Keratinocyte (primary cell): ENCODE measurements around the gene ADAMTSL3. TPM values are rescaled to one million over a fixed set of nuclear protein-coding genes. Genes with fewer than 3 reads are reported as not detected.

Experiments used
- DNase-seq: peaks from one replicate; pipeline ENCODE4 v3.0.0-alpha.2; 2011; ENCODE audit warnings: low read depth, missing footprints, low spot score
- FAIRE-seq: peaks from 2 replicates; lab custom pipeline; 2011; peaks lifted over from hg19 to GRCh38; lab: Jason Lieb, UNC
- H2AFZ ChIP-seq: 2 replicates; pipeline ENCODE4 v1.6.0; 2012; ENCODE audit warnings: low read length, control low read depth, inconsistent platforms; ENCODE audit not compliant: control insufficient read depth
- H3K27ac ChIP-seq: 2 replicates; pipeline ENCODE4 v1.5.1; 2011; ENCODE audit warnings: low read length; ENCODE audit not compliant: control insufficient read depth, insufficient read depth
- H3K27me3 ChIP-seq: 3 replicates; pipeline ENCODE4 v1.6.0; 2011; ENCODE audit warnings: low read length; ENCODE audit not compliant: control insufficient read depth, insufficient read depth; ENCODE audit errors: extremely low read depth
- H3K36me3 ChIP-seq, 2 experiments: 2 replicates in 1 of 2; 3 replicates in 1 of 2; pipeline ENCODE4 v1.5.1; 2011; ENCODE audit warnings: low read length in 2 of 2, mild to moderate bottlenecking in 1 of 2; ENCODE audit not compliant: control insufficient read depth in 2 of 2, insufficient read depth in 2 of 2; ENCODE audit errors: extremely low read depth in 1 of 2
- H3K4me1 ChIP-seq: 3 replicates; pipeline ENCODE4 v1.5.1; 2011; ENCODE audit warnings: low read length; ENCODE audit not compliant: control insufficient read depth, insufficient read depth; ENCODE audit errors: extremely low read depth
- H3K4me2 ChIP-seq: 3 replicates; pipeline ENCODE4 v1.6.0; 2011; ENCODE audit warnings: low read depth, low read length; ENCODE audit not compliant: control insufficient read depth, insufficient read depth; ENCODE audit errors: extremely low read depth
- H3K4me3 ChIP-seq, 3 experiments: fragments of 200-600 bp in 1 of 3; sonication (generic) in 1 of 3; 2 replicates in 2 of 3; 3 replicates in 1 of 3; pipeline ENCODE4 v1.5.1; 2011 to 2016; ENCODE audit warnings: low read length in 3 of 3, mild to moderate bottlenecking in 3 of 3, control low read depth in 2 of 3, inconsistent platforms in 1 of 3, low read depth in 1 of 3, mixed read lengths in 1 of 3, mixed run types in 1 of 3, moderate library complexity in 1 of 3; ENCODE audit not compliant: control insufficient read depth in 2 of 3, insufficient read depth in 2 of 3; ENCODE audit errors: extremely low read depth in 1 of 3
- H3K79me2 ChIP-seq: 2 replicates; pipeline ENCODE4 v1.6.0; 2012; ENCODE audit warnings: low read length; ENCODE audit not compliant: control insufficient read depth, insufficient read depth
- H3K9ac ChIP-seq: 3 replicates; pipeline ENCODE4 v1.6.0; 2011; ENCODE audit warnings: low read length; ENCODE audit not compliant: control insufficient read depth, insufficient read depth; ENCODE audit errors: extremely low read depth
- H3K9me1 ChIP-seq: 3 replicates; pipeline ENCODE4 v1.6.0; 2011; ENCODE audit warnings: low read length; ENCODE audit not compliant: control insufficient read depth, insufficient read depth; ENCODE audit errors: extremely low read depth
- H3K9me3 ChIP-seq: 2 replicates; pipeline ENCODE4 v1.5.1; 2012; ENCODE audit warnings: low read depth, low read length; ENCODE audit not compliant: control insufficient read depth
- H4K20me1 ChIP-seq: 3 replicates; pipeline ENCODE4 v1.6.0; 2011; ENCODE audit warnings: low read length; ENCODE audit not compliant: control insufficient read depth, insufficient read depth; ENCODE audit errors: extremely low read depth
- EZH2 ChIP-seq: IDR thresholded peaks from one replicate; pipeline ENCODE4 v1.6.1; 2012; ENCODE audit warnings: inconsistent platforms, mild to moderate bottlenecking, low read length, moderate library complexity
- dilution Hi-C: fragments of 300-500 bp; cut with MboI; formaldehyde crosslinking; loops from one replicate; pipeline ENCODE4 v1.7.0; 2020; ENCODE audit warnings: low sequenced_read_pairs; ENCODE audit not compliant: extremely low pct_ligation_motif_present
- polyA plus RNA-seq, 5 experiments: library from polyadenylated mRNA; depleted of rRNA in 3 of 5; stranded (reverse) in 3 of 5; stranded (forward) in 1 of 5; unstranded in 1 of 5; fragments of >200 nt; gene quantifications; 1 replicate in 1 of 5; 2 replicates in 3 of 5; 3 replicates in 1 of 5; pipeline versions ENCODE4 v1.2.1 to v1.2.3, GENCODE V29; 2011 to 2012; ENCODE audit warnings: missing spikeins in 2 of 5, low read depth in 1 of 5, low replicate concordance in 1 of 5
- TF ChIP-seq, protein P1 (sequence below), 3 experiments: IDR thresholded peaks in 1 of 3; conservative IDR thresholded peaks in 1 of 3; optimal IDR thresholded peaks in 1 of 3; 2 replicates in 2 of 3; 3 replicates in 1 of 3; pipeline versions ENCODE3 to v1.5.1; 2011; ENCODE audit warnings: low read length in 3 of 3, mild to moderate bottlenecking in 3 of 3, moderate library complexity in 2 of 3, control low read depth in 1 of 3, inconsistent platforms in 1 of 3; ENCODE audit not compliant: insufficient read depth in 2 of 3; ENCODE audit errors: extremely low read depth in 1 of 3

The ADAMTSL3 gene
- polyA plus RNA-seq, 1 donor (not counting 4 experiments of a cell fraction or from before 2014, with no cell fraction given) = 0.01 TPM

DNA sequence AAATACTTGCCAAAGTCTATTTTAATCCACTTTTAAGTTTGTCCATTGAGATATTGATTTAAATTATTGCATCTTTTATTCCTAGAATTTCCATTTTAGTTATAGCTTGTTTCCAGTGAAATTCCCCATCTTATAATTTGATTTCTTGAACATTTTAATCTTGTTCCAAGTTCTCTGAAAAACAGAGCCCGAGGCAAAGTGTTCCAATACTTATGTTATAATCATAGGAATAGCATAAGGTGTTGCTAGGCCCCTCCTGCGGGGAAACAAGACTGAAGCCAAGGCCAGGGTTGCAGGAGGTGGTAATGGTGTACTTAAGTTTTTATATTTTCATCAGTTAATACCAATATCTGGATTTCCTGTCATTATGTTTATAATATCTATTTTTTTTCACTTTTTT is 226.6 kb downstream of the ADAMTSL3 start:
- no peak for FAIRE-seq
- no peaks in the 10 kb centered on the region for H3K9me1 ChIP-seq
- no peaks in the 10 kb centered on the region for H3K4me1 ChIP-seq
- H3K4me2 ChIP-seq = no peak overlapping the region
- H3K27ac ChIP-seq = no peak overlapping the region
- DNase-seq = no peak
- no peaks in the 10 kb centered on the region for H3K27me3 ChIP-seq
- no peaks in the 10 kb centered on the region for H3K9me3 ChIP-seq
- H4K20me1 ChIP-seq = no peaks in the 10 kb centered on the region
- no peak overlapping the region for H2AFZ ChIP-seq
- TF ChIP-seq, protein P1, sequence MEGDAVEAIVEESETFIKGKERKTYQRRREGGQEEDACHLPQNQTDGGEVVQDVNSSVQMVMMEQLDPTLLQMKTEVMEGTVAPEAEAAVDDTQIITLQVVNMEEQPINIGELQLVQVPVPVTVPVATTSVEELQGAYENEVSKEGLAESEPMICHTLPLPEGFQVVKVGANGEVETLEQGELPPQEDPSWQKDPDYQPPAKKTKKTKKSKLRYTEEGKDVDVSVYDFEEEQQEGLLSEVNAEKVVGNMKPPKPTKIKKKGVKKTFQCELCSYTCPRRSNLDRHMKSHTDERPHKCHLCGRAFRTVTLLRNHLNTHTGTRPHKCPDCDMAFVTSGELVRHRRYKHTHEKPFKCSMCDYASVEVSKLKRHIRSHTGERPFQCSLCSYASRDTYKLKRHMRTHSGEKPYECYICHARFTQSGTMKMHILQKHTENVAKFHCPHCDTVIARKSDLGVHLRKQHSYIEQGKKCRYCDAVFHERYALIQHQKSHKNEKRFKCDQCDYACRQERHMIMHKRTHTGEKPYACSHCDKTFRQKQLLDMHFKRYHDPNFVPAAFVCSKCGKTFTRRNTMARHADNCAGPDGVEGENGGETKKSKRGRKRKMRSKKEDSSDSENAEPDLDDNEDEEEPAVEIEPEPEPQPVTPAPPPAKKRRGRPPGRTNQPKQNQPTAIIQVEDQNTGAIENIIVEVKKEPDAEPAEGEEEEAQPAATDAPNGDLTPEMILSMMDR (optimal IDR thresholded peaks at IDR 0.05 in 1 of 3, IDR thresholded peaks at IDR 0.05 in 1 of 3, conservative IDR thresholded peaks at IDR 0.05 in 1 of 3; ENCODE audit: extremely low read depth in 1 of 3, insufficient read depth in 2 of 3, low read length in 3 of 3) = no peak
- TF ChIP-seq EZH2 = no peak
- no peaks in the 10 kb centered on the region for H3K36me3 ChIP-seq
- no peak overlapping the region for H3K4me3 ChIP-seq
- H3K79me2 ChIP-seq = no peaks in the 10 kb centered on the region
- H3K9ac ChIP-seq = no peak overlapping the region
- dilution Hi-C loops = no loop called here

DNA sequence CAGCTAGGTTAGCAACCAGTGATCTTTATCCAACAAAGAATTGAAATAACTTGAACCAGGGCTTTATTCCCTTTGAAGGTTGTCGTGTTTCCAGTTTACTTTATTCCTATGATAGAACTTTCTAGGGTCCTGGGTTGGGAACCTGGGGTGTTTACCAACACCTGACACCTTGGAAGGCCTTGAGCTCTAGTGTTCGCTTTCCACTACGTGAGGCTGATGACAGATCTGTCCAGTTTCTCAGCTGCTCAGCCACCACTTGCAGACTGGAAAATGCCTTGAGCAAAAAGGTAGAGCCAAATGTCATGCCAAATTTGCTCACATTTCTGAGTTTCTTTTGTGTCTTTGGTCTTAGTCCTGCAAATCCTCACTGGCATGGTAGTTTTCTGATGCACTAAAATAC is 227.2 kb downstream of the ADAMTSL3 start:
- H3K36me3 ChIP-seq = no peaks in the 10 kb centered on the region
- H2AFZ ChIP-seq = no peak overlapping the region
- no peaks in the 10 kb centered on the region for H3K9me3 ChIP-seq
- no peak overlapping the region for H3K4me2 ChIP-seq
- H3K27me3 ChIP-seq = no peaks in the 10 kb centered on the region
- DNase-seq (no peak), FAIRE-seq (no peak)
- H3K9me1 ChIP-seq = no peaks in the 10 kb centered on the region
- H3K4me3 ChIP-seq = no peak overlapping the region
- no peak for TF ChIP-seq EZH2
- TF ChIP-seq, protein P1 (optimal IDR thresholded peaks at IDR 0.05 in 1 of 3, IDR thresholded peaks at IDR 0.05 in 1 of 3, conservative IDR thresholded peaks at IDR 0.05 in 1 of 3; ENCODE audit: extremely low read depth in 1 of 3, insufficient read depth in 2 of 3, low read length in 3 of 3) = no peak
- no peaks in the 10 kb centered on the region for H3K4me1 ChIP-seq
- H3K9ac ChIP-seq = no peak overlapping the region
- no peaks in the 10 kb centered on the region for H4K20me1 ChIP-seq
- no peak overlapping the region for H3K27ac ChIP-seq
- dilution Hi-C loops = no loop called here
- H3K79me2 ChIP-seq = no peaks in the 10 kb centered on the region
